C4-2B (cell line): ENCODE measurements around the gene ABLIM3.

Experiments used
- H3K27ac ChIP-seq: fragments of 450-650 bp; 2 replicates; pipeline ENCODE4 v1.5.1; 2017
- CTCF ChIP-seq: fragments of 450-650 bp; conservative IDR thresholded peaks from 2 replicates; pipeline ENCODE4 v1.5.1; 2017; ENCODE audit warnings: mild to moderate bottlenecking
- ZFX ChIP-seq: fragments of 450-650 bp; IDR thresholded peaks from 2 replicates; pipeline ENCODE4 v1.6.1; 2017

ABLIM3 gene

GRCh38 chr5:149198148-149198547 lies 56.9 kb downstream of the ABLIM3 start:
- H3K27ac ChIP-seq: no peak overlapping the region
- TF ChIP-seq CTCF: no peak
- no peak for TF ChIP-seq ZFX

GRCh38 chr5:149200355-149200754 lies 59.1 kb downstream of the ABLIM3 start:
- no peak overlapping the region for H3K27ac ChIP-seq
- TF ChIP-seq ZFX (no peak), CTCF (no peak)

GRCh38 chr5:149201121-149201637 lies 59.9 kb downstream of the ABLIM3 start:
- no peak overlapping the region for H3K27ac ChIP-seq
- TF ChIP-seq ZFX (no peak), CTCF (no peak)

GRCh38 chr5:149202910-149203451 lies 61.7 kb downstream of the ABLIM3 start:
- TF ChIP-seq ZFX: no peak
- no peak for TF ChIP-seq CTCF
- H3K27ac ChIP-seq: no peak overlapping the region; the same call in 1 of the 2 replicates

GRCh38 chr5:149203921-149204441 lies 62.7 kb downstream of the ABLIM3 start:
- no peak overlapping the region for H3K27ac ChIP-seq
- no peak for TF ChIP-seq ZFX

- no peak for TF ChIP-seq ZFX
- no peak for TF ChIP-seq CTCF
Measured at GRCh38 chr5:149205625-149206523, 64.6 kb downstream of the ABLIM3 start.

GRCh38 chr5:149206524-149207141 lies 65.3 kb downstream of the ABLIM3 start:
- TF ChIP-seq ZFX (no peak), CTCF (no peak)
- H3K27ac ChIP-seq: no peak overlapping the region

More at GRCh38 chr5:149205625-149206523, 64.6 kb downstream of the ABLIM3 start:
- no peak overlapping the region for H3K27ac ChIP-seq
